LNCaP clone FGC (cell line): ENCODE measurements around the gene KLHDC7A.

Experiments used
- DNase-seq: peaks from one replicate; pipeline ENCODE4 v3.0.0-alpha.2; 2011; ENCODE audit warnings: low read depth
- H3K4me3 ChIP-seq: 2 replicates; pipeline ENCODE4 v1.5.1; 2011; ENCODE audit warnings: mild to moderate bottlenecking, low read depth, low read length, control low read depth
- TF ChIP-seq, protein P1 (sequence below): IDR thresholded peaks from 2 replicates; pipeline ENCODE4 v1.5.1; 2012; ENCODE audit warnings: mild to moderate bottlenecking; ENCODE audit not compliant: control insufficient read depth, insufficient read depth; ENCODE audit errors: extremely low read depth

KLHDC7A gene

GRCh38 chr1:18511149-18511873 lies 30.6 kb downstream of the KLHDC7A start:
- DNase-seq: no peak
- TF ChIP-seq, protein P1, sequence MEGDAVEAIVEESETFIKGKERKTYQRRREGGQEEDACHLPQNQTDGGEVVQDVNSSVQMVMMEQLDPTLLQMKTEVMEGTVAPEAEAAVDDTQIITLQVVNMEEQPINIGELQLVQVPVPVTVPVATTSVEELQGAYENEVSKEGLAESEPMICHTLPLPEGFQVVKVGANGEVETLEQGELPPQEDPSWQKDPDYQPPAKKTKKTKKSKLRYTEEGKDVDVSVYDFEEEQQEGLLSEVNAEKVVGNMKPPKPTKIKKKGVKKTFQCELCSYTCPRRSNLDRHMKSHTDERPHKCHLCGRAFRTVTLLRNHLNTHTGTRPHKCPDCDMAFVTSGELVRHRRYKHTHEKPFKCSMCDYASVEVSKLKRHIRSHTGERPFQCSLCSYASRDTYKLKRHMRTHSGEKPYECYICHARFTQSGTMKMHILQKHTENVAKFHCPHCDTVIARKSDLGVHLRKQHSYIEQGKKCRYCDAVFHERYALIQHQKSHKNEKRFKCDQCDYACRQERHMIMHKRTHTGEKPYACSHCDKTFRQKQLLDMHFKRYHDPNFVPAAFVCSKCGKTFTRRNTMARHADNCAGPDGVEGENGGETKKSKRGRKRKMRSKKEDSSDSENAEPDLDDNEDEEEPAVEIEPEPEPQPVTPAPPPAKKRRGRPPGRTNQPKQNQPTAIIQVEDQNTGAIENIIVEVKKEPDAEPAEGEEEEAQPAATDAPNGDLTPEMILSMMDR: peak; percentile 27; the same call in 1 of the 2 replicates
- H3K4me3 ChIP-seq: no peak overlapping the region

GRCh38 chr1:18511874-18512150 lies 31.1 kb downstream of the KLHDC7A start:
- TF ChIP-seq, protein P1: no peak
- H3K4me3 ChIP-seq: no peak overlapping the region
- DNase-seq: no peak

GRCh38 chr1:18512883-18513282 lies 32.2 kb downstream of the KLHDC7A start:
- no peak overlapping the region for H3K4me3 ChIP-seq
- DNase-seq: no peak
- TF ChIP-seq, protein P1: no peak

GRCh38 chr1:18513995-18514394 lies 33.3 kb downstream of the KLHDC7A start:
- peak; percentile 35 for DNase-seq
- TF ChIP-seq, protein P1: no peak
- no peak overlapping the region for H3K4me3 ChIP-seq

GRCh38 chr1:18515120-18515667 lies 34.5 kb downstream of the KLHDC7A start:
- no peak overlapping the region for H3K4me3 ChIP-seq
- no peak for DNase-seq
- TF ChIP-seq, protein P1: no peak

DNA sequence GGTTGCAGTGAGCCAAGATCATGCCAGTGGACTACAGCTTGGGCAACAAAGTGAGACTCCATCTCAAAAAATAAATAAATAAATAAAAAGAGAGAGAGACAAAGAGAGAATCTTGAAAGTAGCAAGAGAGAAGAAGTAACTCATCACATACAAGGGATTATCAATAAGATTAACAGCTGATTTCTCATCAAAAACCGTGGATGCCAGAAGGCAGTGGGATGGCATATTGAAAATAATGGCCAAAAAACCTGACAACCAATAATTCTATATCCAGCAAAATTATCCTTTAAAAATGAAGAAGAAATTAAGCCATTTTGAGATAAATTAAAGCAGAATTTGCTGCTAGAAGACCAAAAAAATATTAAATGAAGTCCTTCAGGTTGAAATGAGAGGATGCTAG lies 35.7 kb downstream of the KLHDC7A start:
- no peak overlapping the region for H3K4me3 ChIP-seq
- DNase-seq: no peak
- TF ChIP-seq, protein P1: no peak

DNA sequence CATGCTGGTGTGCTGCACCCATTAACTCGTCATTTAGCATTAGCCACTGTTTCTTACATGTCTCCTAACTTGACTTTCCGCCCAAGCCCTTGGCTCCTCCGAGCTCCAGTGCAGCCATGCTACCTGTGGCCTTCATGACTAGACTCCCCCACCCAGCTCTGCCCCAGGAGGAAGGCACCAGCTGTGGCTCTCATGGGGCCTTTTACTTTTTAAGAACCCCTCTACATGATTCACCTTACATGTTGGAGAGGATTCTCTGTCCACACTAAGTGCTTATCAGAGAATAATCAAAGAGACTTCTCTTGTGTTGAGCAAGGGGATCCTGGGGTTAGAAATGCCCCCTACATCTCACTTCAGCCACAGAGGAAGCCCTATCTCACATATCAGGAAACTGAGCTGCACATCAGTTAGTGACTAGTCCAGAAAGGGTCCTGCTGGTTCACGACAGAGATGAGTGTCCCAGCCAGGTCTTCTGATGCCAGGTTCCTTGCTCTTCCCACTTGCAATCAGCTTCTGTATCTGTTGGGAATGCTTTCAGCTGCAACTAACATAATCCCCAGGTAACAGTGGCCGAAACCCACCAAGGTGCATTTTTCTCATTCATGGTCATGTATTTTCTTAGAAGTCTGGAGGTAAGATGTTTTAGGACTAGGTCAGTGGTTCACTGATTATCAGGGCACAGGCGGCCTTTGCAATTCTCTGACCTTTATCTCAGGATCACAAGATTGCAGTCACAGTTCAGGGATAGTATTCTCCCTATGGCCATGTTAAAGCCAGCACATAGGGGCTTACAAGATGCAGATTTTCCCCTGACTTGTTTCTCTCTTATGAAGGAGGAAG lies 45.9 kb downstream of the KLHDC7A start:
- no peak for DNase-seq
- no peak overlapping the region for H3K4me3 ChIP-seq
- TF ChIP-seq, protein P1: no peak
